K562 (cell line): Measurements from ENCODE around the gene SGPL1. TPM values are rescaled to one million over a fixed set of nuclear protein-coding genes. Genes with fewer than 3 reads are reported as not detected.

Experiments
- ATAC-seq: fragments of 200-7000 bp; cut with Tn5 transposase; 3 replicates; pipeline ENCODE4 v1.9.1; 2020; ENCODE audit warnings: moderate library complexity
- BruUV-seq: library from RNA; stranded (reverse); fragments of 400-500 nt; replicated peaks from 2 replicates; lab custom pipeline; 2021; lab: Mats Ljungman, UMichigan
- CTCF ChIA-PET: fragments of 300-600 bp; formaldehyde crosslinking; extraction: SDS; loops from one replicate; lab custom pipeline; 2021; ENCODE audit warnings: low intra/inter-chr PET ratio; lab: Yijun Ruan, JAX
- POLR2A ChIA-PET: fragments of 300-600, 350-650 bp; sonication (Branson Sonifier 250); formaldehyde crosslinking; extraction: SDS; loops from one replicate; lab custom pipeline; 2021; ENCODE audit warnings: antibody characterized with exemption, inconsistent platforms; lab: Yijun Ruan, JAX
- DNase-seq, 4 experiments: peaks; one replicate each; pipeline versions ENCODE4 v3.0.0 to v3.0.0-alpha.2; 2011 to 2018; ENCODE audit warnings: low spot score in 3 of 4, mixed read lengths in 3 of 4; ENCODE audit errors: extremely low read depth in 1 of 4
- FAIRE-seq: peaks from 2 replicates; lab custom pipeline; 2011; peaks lifted over from hg19 to GRCh38; lab: Jason Lieb, UNC
- H2AFZ ChIP-seq: 2 replicates; pipeline ENCODE4 v1.6.0; 2011; ENCODE audit warnings: low read depth, low read length, control low read depth, inconsistent platforms
- H3K27ac ChIP-seq: fragments of 200-600 bp; 3 replicates; pipeline ENCODE4 v1.8.0; 2011; ENCODE audit warnings: low read depth, mild to moderate bottlenecking, control low read depth, inconsistent platforms, low read length, moderate library complexity, mixed read lengths; ENCODE audit errors: extremely low read depth
- H3K27me3 ChIP-seq, 2 experiments: fragments of 300-600 bp in 1 of 2; 2 replicates in 1 of 2; 3 replicates in 1 of 2; pipeline versions ENCODE4 v1.6.0 to v1.8.0; 2011; ENCODE audit warnings: inconsistent platforms in 2 of 2, low read length in 2 of 2, mild to moderate bottlenecking in 1 of 2, mixed read lengths in 1 of 2, moderate library complexity in 1 of 2; ENCODE audit not compliant: control insufficient read depth in 2 of 2, insufficient read depth in 2 of 2
- H3K36me3 ChIP-seq: fragments of 300-600 bp; 3 replicates; pipeline ENCODE4 v1.8.0; 2011; ENCODE audit warnings: mild to moderate bottlenecking, low read length, inconsistent platforms; ENCODE audit not compliant: control insufficient read depth, insufficient read depth
- H3K4me1 ChIP-seq, 2 experiments: fragments of 200-600 bp in 1 of 2; replicated peaks in 1 of 2; 2 replicates in 1 of 2; 3 replicates in 1 of 2; pipeline versions ENCODE4 v1.5.1 to v1.8.0; 2011; ENCODE audit warnings: inconsistent platforms in 2 of 2, low read length in 2 of 2, mild to moderate bottlenecking in 1 of 2, mixed read lengths in 1 of 2, moderate library complexity in 1 of 2; ENCODE audit not compliant: control insufficient read depth in 2 of 2, insufficient read depth in 2 of 2
- H3K4me2 ChIP-seq: 2 replicates; pipeline ENCODE4 v1.6.1; 2011; ENCODE audit warnings: low read length, control low read depth, inconsistent platforms, mixed read lengths; ENCODE audit not compliant: insufficient read depth
- H3K4me3 ChIP-seq: fragments of 200-600 bp; sonication (generic), shearing (Covaris generic); 2 replicates; pipeline ENCODE4 v1.5.1; 2016; ENCODE audit warnings: control low read depth, inconsistent platforms
- H3K79me2 ChIP-seq: fragments of 200-600 bp; 3 replicates; pipeline ENCODE4 v1.8.0; 2011; ENCODE audit warnings: low read length, inconsistent platforms; ENCODE audit not compliant: control insufficient read depth, insufficient read depth
- H3K9ac ChIP-seq, 2 experiments: 2 replicates each; pipeline versions ENCODE4 v1.6.0 to v1.6.1; 2011; ENCODE audit warnings: low read depth in 2 of 2, low read length in 2 of 2, control low read depth in 1 of 2, inconsistent platforms in 1 of 2, mild to moderate bottlenecking in 1 of 2, mixed read lengths in 1 of 2; ENCODE audit not compliant: insufficient read depth in 1 of 2
- H3K9me1 ChIP-seq: one replicate; pipeline ENCODE4 v1.6.0; 2011; ENCODE audit warnings: inconsistent platforms, mild to moderate bottlenecking, low read length, moderate library complexity; ENCODE audit not compliant: control insufficient read depth, insufficient read depth
- H3K9me3 ChIP-seq: replicated peaks from 2 replicates; pipeline ENCODE4 v1.5.1; 2011; ENCODE audit warnings: low read depth, low read length, inconsistent platforms; ENCODE audit not compliant: control insufficient read depth, insufficient read depth
- H4K20me1 ChIP-seq: replicated peaks from 2 replicates; pipeline ENCODE4 v1.6.1; 2011; ENCODE audit warnings: low read length, inconsistent platforms, mixed read lengths; ENCODE audit not compliant: control insufficient read depth, insufficient read depth
- ELF1 ChIP-seq: fragments of 200-800 bp; sonication (Bioruptor generic); IDR thresholded peaks from 2 replicates; pipeline ENCODE4 v1.6.1; 2016; ENCODE audit warnings: missing genetic modification characterization, missing compliant biosample characterization
- JUN ChIP-seq, 2 experiments: sonication (generic) in 1 of 2; formaldehyde crosslinking in 1 of 2; IDR thresholded peaks; 2 replicates each; pipeline versions ENCODE4 v1.6.1 to v1.8.0; 2012 to 2022; ENCODE audit warnings: borderline replicate concordance in 2 of 2, mild to moderate bottlenecking in 2 of 2, improper control_type of control experiment in 1 of 2, low read depth in 1 of 2, low read length in 1 of 2, missing genetic modification reagents in 1 of 2
- MCM7 ChIP-seq, 2 experiments: fragments of 450-650 bp; IDR thresholded peaks; 2 replicates each; pipeline ENCODE4 v1.6.1; 2016 to 2018
- RFX7 ChIP-seq: fragments of 250-450 bp; sonication (Bioruptor Pico); IDR thresholded peaks from 2 replicates; pipeline ENCODE4 v1.5.1; 2021; ENCODE audit warnings: mild to moderate bottlenecking
- ZNF143 ChIP-seq: sonication (generic); formaldehyde crosslinking; IDR thresholded peaks from 2 replicates; pipeline ENCODE4 v1.9.0; 2022; ENCODE audit warnings: mild to moderate bottlenecking, missing genetic modification reagents
- WGBS: fragments of 100-300 bp; shearing (Covaris generic); methylation state at CpG from one replicate; pipeline ENCODE4 v1.1.6; 2016; ENCODE audit warnings: low coverage, mixed read lengths; ENCODE audit not compliant: insufficient coverage; ENCODE audit errors: missing lambda C conversion rate; 5-methylcytosine and 5-hydroxymethylcytosine counted together
- in situ Hi-C: fragments of 300-500 bp; cut with MboI; formaldehyde crosslinking; loops from 4 replicates; pipeline ENCODE4 v1.15.0; 2018; ENCODE audit warnings: inconsistent platforms, mixed read lengths
- intact Hi-C: fragments of 100-400 bp; cut with micrococcal nuclease; formaldehyde crosslinking; loops from 2 replicates; pipeline ENCODE4 v1.14.2; 2022
- polyA plus RNA-seq, 8 experiments: library from polyadenylated mRNA; depleted of rRNA in 4 of 8; stranded (reverse) in 5 of 8; unstranded in 3 of 8; fragments of >200 nt; fragmentation: Nextera tagmentation in 2 of 8; fragmentation: Illumina TruSeq in 1 of 8; extraction: Ambion mirVana in 2 of 8; extraction: Trizol in 1 of 8; gene quantifications; 2 replicates each; pipeline versions ENCODE4 v1.2.1 to v1.2.3, GENCODE V29; 2011 to 2014; ENCODE audit warnings: inconsistent platforms in 1 of 8, missing spikeins in 1 of 8
- total RNA-seq, 7 experiments: library from RNA; depleted of rRNA in 6 of 7; stranded (reverse); fragments of >200 nt in 6 of 7; fragmentation: Illumina TruSeq in 2 of 7; extraction: Trizol in 2 of 7; gene quantifications; 2 replicates each; pipeline versions ENCODE4 v1.2.1 to v1.2.3, GENCODE V29; 2011 to 2021; ENCODE audit warnings: low replicate concordance in 1 of 7
- TF ChIP-seq, protein P1 (sequence below), 3 experiments: IDR thresholded peaks in 2 of 3; conservative IDR thresholded peaks in 1 of 3; 2 replicates each; pipeline ENCODE4 v1.5.1; 2011 to 2012; ENCODE audit warnings: low read length in 3 of 3, mild to moderate bottlenecking in 3 of 3, control low read depth in 2 of 3, improper control_type of control experiment in 1 of 3, inconsistent platforms in 1 of 3, low read depth in 1 of 3, mixed read lengths in 1 of 3, moderate library complexity in 1 of 3; ENCODE audit not compliant: insufficient read depth in 2 of 3
- TF ChIP-seq, protein P2 (sequence below): sonication (generic); formaldehyde crosslinking; IDR thresholded peaks from 2 replicates; pipeline ENCODE4 v1.8.0; 2023; ENCODE audit warnings: missing genetic modification reagents, mild to moderate bottlenecking, borderline replicate concordance

SGPL1 gene
- total and polyA plus RNA-seq, 9 of the 15 experiments (the other 6 are each of a cell fraction or from before 2014, with no cell fraction given), result 6.0 to 18.0 (median 8.7) TPM

DNA sequence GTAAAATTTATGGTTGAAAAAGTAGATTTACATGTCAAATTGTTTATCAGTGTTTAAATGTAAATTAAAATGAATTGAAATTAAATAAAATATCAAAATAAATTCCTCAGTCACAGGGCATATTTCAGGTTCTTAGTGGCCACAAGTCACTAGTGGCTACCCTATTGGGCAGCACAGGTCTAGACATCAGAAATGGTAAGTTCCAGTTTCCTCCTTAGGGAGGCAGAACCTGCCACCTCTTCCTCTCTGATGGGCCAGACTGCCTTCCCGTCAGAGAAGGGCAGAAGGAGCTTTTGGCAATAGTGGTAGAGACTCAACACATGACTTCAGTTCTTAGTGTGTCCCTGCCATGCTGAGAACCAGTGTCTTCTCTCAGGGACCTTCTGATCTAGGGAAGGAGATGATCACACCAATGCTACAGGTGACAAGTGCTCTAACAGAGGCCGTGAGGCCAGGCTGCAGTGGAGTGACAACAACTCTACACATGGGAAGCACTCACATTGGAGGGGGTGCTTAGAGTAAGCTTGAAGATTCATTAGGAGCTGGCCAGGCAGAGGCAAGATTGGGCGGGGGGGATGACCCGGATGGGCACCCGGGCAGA is 87.0 kb downstream of the SGPL1 start:
- H2AFZ ChIP-seq, result no peak overlapping the region
- H3K9ac ChIP-seq, result no peak overlapping the region
- 42% methylated on average over 5 of the region's 5 CpGs for whole genome bisulfite sequencing
- H3K79me2 ChIP-seq, result no peaks in the 10 kb centered on the region
- POLR2A ChIA-PET, result interaction anchor here (0.6 to 1.1 kb wide), 3 partner anchors 8 to 19 kb away, joined by 3 read pairs; no protein-coding TSS in a partner anchor
- H3K9me1 ChIP-seq, result no peaks in the 10 kb centered on the region
- DNase-seq (peak in 2 of 4 experiments; percentile 36 to 42), ATAC-seq (peak; percentile 68), FAIRE-seq (no peak)
- H3K4me1 ChIP-seq, result peaks cover 0 to 5% of the 10 kb centered on the region in 2 experiments; a peak in 3 of 5 replicates
- TF ChIP-seq, protein P1, sequence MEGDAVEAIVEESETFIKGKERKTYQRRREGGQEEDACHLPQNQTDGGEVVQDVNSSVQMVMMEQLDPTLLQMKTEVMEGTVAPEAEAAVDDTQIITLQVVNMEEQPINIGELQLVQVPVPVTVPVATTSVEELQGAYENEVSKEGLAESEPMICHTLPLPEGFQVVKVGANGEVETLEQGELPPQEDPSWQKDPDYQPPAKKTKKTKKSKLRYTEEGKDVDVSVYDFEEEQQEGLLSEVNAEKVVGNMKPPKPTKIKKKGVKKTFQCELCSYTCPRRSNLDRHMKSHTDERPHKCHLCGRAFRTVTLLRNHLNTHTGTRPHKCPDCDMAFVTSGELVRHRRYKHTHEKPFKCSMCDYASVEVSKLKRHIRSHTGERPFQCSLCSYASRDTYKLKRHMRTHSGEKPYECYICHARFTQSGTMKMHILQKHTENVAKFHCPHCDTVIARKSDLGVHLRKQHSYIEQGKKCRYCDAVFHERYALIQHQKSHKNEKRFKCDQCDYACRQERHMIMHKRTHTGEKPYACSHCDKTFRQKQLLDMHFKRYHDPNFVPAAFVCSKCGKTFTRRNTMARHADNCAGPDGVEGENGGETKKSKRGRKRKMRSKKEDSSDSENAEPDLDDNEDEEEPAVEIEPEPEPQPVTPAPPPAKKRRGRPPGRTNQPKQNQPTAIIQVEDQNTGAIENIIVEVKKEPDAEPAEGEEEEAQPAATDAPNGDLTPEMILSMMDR (IDR thresholded peaks at IDR 0.05 in 2 of 3, conservative IDR thresholded peaks at IDR 0.05 in 1 of 3; ENCODE audit: insufficient read depth in 2 of 3, low read depth in 1 of 3, low read length in 3 of 3), result peak in 2 of 3 experiments; percentile 20; a peak in 3 of 6 replicates
- peak; percentile 3; the same call in 1 of the 2 replicates for TF ChIP-seq ELF1 (tag)
- no peak for TF ChIP-seq RFX7 (CRISPR knock-in tag)
- TF ChIP-seq, protein P2, sequence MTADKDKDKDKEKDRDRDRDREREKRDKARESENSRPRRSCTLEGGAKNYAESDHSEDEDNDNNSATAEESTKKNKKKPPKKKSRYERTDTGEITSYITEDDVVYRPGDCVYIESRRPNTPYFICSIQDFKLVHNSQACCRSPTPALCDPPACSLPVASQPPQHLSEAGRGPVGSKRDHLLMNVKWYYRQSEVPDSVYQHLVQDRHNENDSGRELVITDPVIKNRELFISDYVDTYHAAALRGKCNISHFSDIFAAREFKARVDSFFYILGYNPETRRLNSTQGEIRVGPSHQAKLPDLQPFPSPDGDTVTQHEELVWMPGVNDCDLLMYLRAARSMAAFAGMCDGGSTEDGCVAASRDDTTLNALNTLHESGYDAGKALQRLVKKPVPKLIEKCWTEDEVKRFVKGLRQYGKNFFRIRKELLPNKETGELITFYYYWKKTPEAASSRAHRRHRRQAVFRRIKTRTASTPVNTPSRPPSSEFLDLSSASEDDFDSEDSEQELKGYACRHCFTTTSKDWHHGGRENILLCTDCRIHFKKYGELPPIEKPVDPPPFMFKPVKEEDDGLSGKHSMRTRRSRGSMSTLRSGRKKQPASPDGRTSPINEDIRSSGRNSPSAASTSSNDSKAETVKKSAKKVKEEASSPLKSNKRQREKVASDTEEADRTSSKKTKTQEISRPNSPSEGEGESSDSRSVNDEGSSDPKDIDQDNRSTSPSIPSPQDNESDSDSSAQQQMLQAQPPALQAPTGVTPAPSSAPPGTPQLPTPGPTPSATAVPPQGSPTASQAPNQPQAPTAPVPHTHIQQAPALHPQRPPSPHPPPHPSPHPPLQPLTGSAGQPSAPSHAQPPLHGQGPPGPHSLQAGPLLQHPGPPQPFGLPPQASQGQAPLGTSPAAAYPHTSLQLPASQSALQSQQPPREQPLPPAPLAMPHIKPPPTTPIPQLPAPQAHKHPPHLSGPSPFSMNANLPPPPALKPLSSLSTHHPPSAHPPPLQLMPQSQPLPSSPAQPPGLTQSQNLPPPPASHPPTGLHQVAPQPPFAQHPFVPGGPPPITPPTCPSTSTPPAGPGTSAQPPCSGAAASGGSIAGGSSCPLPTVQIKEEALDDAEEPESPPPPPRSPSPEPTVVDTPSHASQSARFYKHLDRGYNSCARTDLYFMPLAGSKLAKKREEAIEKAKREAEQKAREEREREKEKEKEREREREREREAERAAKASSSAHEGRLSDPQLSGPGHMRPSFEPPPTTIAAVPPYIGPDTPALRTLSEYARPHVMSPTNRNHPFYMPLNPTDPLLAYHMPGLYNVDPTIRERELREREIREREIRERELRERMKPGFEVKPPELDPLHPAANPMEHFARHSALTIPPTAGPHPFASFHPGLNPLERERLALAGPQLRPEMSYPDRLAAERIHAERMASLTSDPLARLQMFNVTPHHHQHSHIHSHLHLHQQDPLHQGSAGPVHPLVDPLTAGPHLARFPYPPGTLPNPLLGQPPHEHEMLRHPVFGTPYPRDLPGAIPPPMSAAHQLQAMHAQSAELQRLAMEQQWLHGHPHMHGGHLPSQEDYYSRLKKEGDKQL (CRISPR knock-in tag), result no peak
- TF ChIP-seq JUN (IDR thresholded peaks at IDR 0.05; ENCODE audit: borderline replicate concordance, low read depth, low read length), result no peak
- 0 out of 2 replicates have a peak, but pooled peaks have one; percentile 31 for TF ChIP-seq JUN (CRISPR knock-in tag; IDR thresholded peaks at IDR 0.05; ENCODE audit: borderline replicate concordance)
- TF ChIP-seq MCM7 (IDR thresholded peaks at IDR 0.05), result no peak
- 0 out of 2 replicates have a peak, but pooled peaks have one; percentile 16 for TF ChIP-seq ZNF143 (CRISPR knock-in tag)
- no peak overlapping the region for H3K27ac ChIP-seq
- no peaks in the 10 kb centered on the region for H3K36me3 ChIP-seq
- intact Hi-C loops, result loop anchor here (5.0 kb wide), 1 partner anchor 385 kb away; no protein-coding TSS in a partner anchor
- no peak overlapping the region for H3K4me3 ChIP-seq
- BruUV-seq, result no TSS peak
- peaks cover 16% of the 10 kb centered on the region for H4K20me1 ChIP-seq
- in situ Hi-C loops, result no loop called here
- H3K27me3 ChIP-seq, result peaks cover 44 to 65% of the 10 kb centered on the region in 2 experiments
- no peak overlapping the region for H3K4me2 ChIP-seq
- no peaks in the 10 kb centered on the region for H3K9me3 ChIP-seq
- CTCF ChIA-PET, result interaction anchor here (0.6 to 2.0 kb wide), 4 partner anchors 18 to 382 kb away, joined by 3 to 9 read pairs (median 4); no protein-coding TSS in a partner anchor
